GM23338 (cell line): ENCODE results near the gene ERCC1.

Experiments used
- CREB1 ChIP-seq: fragments of 250-450 bp; sonication (Bioruptor Pico); IDR thresholded peaks from 2 replicates; pipeline ENCODE4 v1.5.0; 2020; ENCODE audit warnings: low read depth, mild to moderate bottlenecking, moderate library complexity
- EZH2 ChIP-seq: fragments of 200-600 bp; sonication (generic); IDR thresholded peaks from one replicate; pipeline ENCODE4 v1.8.0; 2017; ENCODE audit warnings: antibody characterized with exemption, mild to moderate bottlenecking, low read depth; ENCODE audit not compliant: unreplicated experiment
- EZH2phosphoT487 ChIP-seq: fragments of 200-600 bp; sonication (generic); IDR thresholded peaks from one replicate; pipeline ENCODE4 v1.8.1; 2018; ENCODE audit warnings: antibody characterized with exemption; ENCODE audit not compliant: unreplicated experiment
- POLR2AphosphoS5 ChIP-seq: IDR thresholded peaks from 2 replicates; pipeline ENCODE4 v1.6.1; 2016; ENCODE audit warnings: antibody characterized with exemption, low read depth
- ZNF114 ChIP-seq: fragments of 250-450 bp; sonication (Bioruptor Pico); IDR thresholded peaks from 2 replicates; pipeline ENCODE4 v1.5.0; 2020; ENCODE audit warnings: mild to moderate bottlenecking, moderate library complexity
- TF ChIP-seq, protein P1 (sequence below), 2 experiments: fragments of 200-600 bp in 1 of 2; sonication (generic) in 1 of 2; conservative IDR thresholded peaks; 2 replicates each; pipeline versions ENCODE4 v1.5.1 to v1.6.1; 2016 to 2017; ENCODE audit warnings: antibody characterized with exemption in 2 of 2, low read depth in 2 of 2, mild to moderate bottlenecking in 2 of 2, moderate library complexity in 1 of 2
- TF ChIP-seq, protein P2 (sequence below): IDR thresholded peaks from one replicate; pipeline ENCODE4 v1.6.1; 2018; ENCODE audit warnings: antibody characterized with exemption; ENCODE audit not compliant: unreplicated experiment

DNA sequence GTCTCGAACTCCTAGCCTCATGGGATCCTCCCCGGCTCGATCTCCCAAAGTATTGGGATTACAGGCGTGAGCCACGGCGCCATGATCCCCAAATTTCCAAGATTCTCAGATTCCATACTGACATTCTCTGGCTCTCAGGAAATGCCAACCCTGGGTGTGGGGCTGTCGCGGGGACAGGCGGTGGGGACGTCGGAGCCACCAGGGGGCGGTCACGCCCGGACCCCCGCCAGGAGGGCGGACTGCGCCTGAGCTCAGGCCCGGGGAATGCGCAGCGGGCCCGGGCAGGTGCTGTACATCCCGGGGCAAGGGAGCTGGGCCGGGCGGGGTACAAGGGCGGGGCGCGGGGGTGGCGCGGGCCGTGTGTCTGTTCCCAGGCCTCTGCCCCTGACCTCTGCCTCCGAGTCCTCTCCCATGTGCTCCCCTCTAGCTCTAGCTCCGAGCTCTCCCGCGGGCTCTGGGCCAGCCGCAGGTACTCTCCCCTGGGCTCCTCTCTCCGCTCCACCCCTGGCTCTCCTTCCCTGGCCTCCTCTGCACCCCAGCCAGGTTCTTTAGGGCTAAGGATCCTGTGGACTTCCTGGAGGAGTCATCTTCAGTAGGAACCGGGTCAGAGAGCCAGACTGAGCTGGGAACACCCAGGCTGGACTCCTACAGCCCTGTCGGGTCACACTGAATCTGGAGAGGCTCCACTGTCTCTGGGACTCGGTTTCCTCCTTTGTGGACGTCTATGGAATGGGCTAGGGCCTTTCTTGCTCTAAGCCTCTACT lies 21.2 kb downstream of the ERCC1 start:
- TF ChIP-seq, protein P1, sequence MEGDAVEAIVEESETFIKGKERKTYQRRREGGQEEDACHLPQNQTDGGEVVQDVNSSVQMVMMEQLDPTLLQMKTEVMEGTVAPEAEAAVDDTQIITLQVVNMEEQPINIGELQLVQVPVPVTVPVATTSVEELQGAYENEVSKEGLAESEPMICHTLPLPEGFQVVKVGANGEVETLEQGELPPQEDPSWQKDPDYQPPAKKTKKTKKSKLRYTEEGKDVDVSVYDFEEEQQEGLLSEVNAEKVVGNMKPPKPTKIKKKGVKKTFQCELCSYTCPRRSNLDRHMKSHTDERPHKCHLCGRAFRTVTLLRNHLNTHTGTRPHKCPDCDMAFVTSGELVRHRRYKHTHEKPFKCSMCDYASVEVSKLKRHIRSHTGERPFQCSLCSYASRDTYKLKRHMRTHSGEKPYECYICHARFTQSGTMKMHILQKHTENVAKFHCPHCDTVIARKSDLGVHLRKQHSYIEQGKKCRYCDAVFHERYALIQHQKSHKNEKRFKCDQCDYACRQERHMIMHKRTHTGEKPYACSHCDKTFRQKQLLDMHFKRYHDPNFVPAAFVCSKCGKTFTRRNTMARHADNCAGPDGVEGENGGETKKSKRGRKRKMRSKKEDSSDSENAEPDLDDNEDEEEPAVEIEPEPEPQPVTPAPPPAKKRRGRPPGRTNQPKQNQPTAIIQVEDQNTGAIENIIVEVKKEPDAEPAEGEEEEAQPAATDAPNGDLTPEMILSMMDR (conservative IDR thresholded peaks at IDR 0.05; ENCODE audit: low read depth in 2 of 2), result peak; percentile 73 to 76
- no peak for TF ChIP-seq POLR2AphosphoS5
- TF ChIP-seq EZH2phosphoT487, result no peak
- TF ChIP-seq, protein P2, sequence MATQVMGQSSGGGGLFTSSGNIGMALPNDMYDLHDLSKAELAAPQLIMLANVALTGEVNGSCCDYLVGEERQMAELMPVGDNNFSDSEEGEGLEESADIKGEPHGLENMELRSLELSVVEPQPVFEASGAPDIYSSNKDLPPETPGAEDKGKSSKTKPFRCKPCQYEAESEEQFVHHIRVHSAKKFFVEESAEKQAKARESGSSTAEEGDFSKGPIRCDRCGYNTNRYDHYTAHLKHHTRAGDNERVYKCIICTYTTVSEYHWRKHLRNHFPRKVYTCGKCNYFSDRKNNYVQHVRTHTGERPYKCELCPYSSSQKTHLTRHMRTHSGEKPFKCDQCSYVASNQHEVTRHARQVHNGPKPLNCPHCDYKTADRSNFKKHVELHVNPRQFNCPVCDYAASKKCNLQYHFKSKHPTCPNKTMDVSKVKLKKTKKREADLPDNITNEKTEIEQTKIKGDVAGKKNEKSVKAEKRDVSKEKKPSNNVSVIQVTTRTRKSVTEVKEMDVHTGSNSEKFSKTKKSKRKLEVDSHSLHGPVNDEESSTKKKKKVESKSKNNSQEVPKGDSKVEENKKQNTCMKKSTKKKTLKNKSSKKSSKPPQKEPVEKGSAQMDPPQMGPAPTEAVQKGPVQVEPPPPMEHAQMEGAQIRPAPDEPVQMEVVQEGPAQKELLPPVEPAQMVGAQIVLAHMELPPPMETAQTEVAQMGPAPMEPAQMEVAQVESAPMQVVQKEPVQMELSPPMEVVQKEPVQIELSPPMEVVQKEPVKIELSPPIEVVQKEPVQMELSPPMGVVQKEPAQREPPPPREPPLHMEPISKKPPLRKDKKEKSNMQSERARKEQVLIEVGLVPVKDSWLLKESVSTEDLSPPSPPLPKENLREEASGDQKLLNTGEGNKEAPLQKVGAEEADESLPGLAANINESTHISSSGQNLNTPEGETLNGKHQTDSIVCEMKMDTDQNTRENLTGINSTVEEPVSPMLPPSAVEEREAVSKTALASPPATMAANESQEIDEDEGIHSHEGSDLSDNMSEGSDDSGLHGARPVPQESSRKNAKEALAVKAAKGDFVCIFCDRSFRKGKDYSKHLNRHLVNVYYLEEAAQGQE, result no peak
- TF ChIP-seq EZH2, result no peak
- TF ChIP-seq CREB1 (CRISPR knock-in tag), result 0 out of 2 replicates have a peak, but pooled peaks have one; percentile 15
- TF ChIP-seq ZNF114 (CRISPR knock-in tag), result no peak
